GM12878 (cell line): ENCODE measurements around the gene KPTN.

Experiments used
- CHD2 ChIP-seq: IDR thresholded peaks from 2 replicates; pipeline ENCODE4 v1.6.1; 2011; ENCODE audit warnings: low read depth, low read length, improper control_type of control experiment, borderline replicate concordance
- CTCF ChIP-seq, 3 experiments: IDR thresholded peaks in 2 of 3; conservative IDR thresholded peaks in 1 of 3; 2 replicates each; pipeline ENCODE4 v1.5.1; 2011; ENCODE audit warnings: low read depth in 3 of 3, low read length in 3 of 3, mild to moderate bottlenecking in 3 of 3, control low read depth in 2 of 3, moderate library complexity in 2 of 3, inconsistent platforms in 1 of 3, mixed read lengths in 1 of 3; ENCODE audit not compliant: control insufficient read depth in 2 of 3, insufficient read depth in 1 of 3; ENCODE audit errors: extremely low read depth in 1 of 3
- EP300 ChIP-seq, 2 experiments: fragments of 150-350 bp in 1 of 2; IDR thresholded peaks; 2 replicates each; pipeline ENCODE4 v1.6.1; 2011 to 2012; ENCODE audit warnings: low read depth in 2 of 2, low read length in 2 of 2, borderline replicate concordance in 1 of 2, improper control_type of control experiment in 1 of 2, inconsistent platforms in 1 of 2; ENCODE audit not compliant: control insufficient read depth in 1 of 2
- JUNB ChIP-seq: IDR thresholded peaks from 2 replicates; pipeline ENCODE4 v1.6.1; 2016; ENCODE audit warnings: antibody characterized with exemption, mild to moderate bottlenecking
- NFIC ChIP-seq: IDR thresholded peaks from 2 replicates; pipeline ENCODE4 v1.6.1; 2012; ENCODE audit warnings: low read depth, mild to moderate bottlenecking, inconsistent platforms, low read length, moderate library complexity
- POLR2A ChIP-seq: IDR thresholded peaks from 2 replicates; pipeline ENCODE4 v1.6.1; 2011; ENCODE audit warnings: low read depth, mild to moderate bottlenecking, low read length
- PRDM15 ChIP-seq: fragments of 450-650 bp; formaldehyde crosslinking; IDR thresholded peaks from 2 replicates; pipeline ENCODE4 v1.4.0; 2020; ENCODE audit warnings: mild to moderate bottlenecking, moderate library complexity

GRCh38 chr19:47526798-47527197 is 42.8 kb upstream of the KPTN start:
- no peak for TF ChIP-seq EP300 (IDR thresholded peaks at IDR 0.05; ENCODE audit: borderline replicate concordance in 1 of 2, control insufficient read depth in 1 of 2, low read depth in 2 of 2, low read length in 2 of 2)
- TF ChIP-seq NFIC = no peak
- TF ChIP-seq CHD2 = no peak
- TF ChIP-seq CTCF (IDR thresholded peaks at IDR 0.05 in 2 of 3, conservative IDR thresholded peaks at IDR 0.05 in 1 of 3; ENCODE audit: control insufficient read depth in 2 of 3, extremely low read depth in 1 of 3, insufficient read depth in 1 of 3, low read depth in 3 of 3, low read length in 3 of 3) = no peak
- TF ChIP-seq JUNB = no peak
- TF ChIP-seq POLR2A = no peak
- TF ChIP-seq PRDM15 = no peak
